Cerebellar nuclear complex (tissue), 1 donor: Measurements from ENCODE around the gene SUCLA2.

Experiments used
- DNase-seq, 2 experiments: peaks; one replicate each; lab custom pipeline; 2025; lab: John Stamatoyannopoulos, UW

Gene SUCLA2

DNA sequence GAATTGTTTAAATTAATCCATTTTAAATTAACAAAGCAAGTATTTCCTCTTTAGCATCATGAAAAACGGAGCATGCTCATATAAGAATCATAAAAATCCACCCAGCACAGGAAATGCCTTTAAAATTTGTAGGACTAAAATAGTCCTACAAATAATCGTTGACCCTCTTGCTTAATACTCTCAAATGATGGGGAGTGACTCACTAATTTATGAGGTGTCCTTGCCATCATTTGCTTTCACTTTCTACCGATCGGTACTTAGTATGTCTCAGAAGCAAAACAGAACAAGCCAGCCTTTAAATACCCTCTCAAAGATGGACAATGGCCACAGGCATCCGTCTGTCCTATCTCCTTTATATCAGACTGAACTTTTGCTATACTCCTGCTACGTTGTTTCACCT lies 97.2 kb downstream of the SUCLA2 start:
- no peak for DNase-seq

DNA sequence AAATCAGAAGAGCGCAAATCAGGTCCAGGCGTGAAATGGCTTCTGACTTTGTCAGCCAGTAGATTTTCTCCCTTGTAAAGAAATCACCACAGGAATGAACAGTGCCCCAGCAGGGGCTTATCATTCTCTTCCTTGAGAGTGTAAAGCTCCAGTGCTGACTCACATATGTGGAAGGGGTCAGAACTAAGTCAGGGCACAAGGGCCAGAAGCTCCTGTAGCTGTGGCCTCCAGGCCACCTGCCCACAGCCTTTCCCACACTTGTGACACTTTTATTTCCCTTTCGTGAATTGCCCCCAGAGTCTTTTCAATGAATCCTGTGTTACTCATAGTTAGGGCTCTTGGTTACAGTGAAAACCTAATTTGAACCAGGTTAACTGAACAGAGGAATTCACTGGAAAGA lies 99.6 kb downstream of the SUCLA2 start:
- DNase-seq = no peak

DNA sequence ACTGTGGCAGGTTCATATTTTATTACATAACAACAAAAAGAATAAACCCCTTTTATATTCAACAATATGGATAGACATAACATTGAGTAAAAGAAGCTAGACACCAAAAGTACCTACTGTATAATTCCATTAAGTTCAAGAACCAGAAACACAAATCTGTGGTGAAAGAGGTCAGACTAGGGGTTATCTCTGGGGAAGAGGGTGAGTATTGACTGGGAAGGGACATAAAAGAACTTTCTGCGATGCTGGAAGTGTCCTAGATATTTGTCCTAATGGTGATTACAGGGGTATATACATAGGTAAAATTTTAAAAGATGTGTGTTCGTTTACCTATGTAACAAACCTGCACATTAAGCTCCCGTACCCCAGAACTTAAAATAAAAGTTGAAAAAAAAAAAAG lies 103.0 kb downstream of the SUCLA2 start:
- DNase-seq = no peak

DNA sequence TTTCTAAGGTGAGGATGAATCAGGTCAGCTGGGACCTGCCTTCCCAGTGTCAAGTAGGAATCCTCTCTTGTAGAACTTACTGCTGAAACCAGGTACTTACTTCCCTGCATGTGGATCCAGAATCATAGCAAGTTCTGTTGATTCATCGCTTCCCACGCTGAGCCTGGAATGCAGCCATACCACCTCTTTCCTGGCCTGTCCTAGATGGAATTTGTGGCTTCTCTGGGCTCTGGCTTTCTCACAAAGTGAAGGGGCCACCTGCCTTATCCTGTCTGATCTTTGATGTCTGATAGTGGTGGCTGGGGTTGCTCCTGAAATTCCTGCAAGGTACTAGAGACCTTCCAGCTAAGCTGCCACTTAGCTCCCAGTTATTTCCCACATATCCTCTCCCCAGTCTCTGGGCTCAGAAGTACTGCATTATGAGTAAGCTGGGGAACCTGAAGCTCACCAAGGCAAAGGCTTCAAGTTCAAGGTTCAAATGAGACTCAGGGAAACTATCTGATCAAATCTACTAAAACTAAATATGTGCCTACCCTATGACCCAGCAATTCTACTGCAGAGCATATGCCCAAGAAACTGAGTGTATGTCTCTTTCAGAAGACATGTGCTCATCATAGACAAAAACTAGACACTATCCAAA lies 103.5 kb downstream of the SUCLA2 start:
- no peak for DNase-seq

DNA sequence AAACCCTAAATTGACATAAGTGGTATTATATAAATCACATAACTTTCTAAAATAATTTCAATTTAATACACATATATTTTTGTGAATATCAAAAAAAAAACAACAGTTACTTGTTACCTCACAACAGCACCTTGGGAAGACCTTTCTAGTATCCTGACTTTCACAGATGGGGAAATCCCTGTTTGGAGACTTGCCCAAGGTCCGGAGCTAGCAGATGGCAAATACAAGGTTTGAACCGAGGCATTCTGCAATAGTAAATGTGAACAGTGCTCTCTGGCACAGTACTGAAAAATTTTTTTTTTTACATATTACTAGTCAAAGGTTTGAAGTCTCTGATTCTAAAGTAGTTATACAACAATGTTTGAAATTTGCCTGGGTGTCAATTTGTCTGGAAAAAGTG lies 104.5 kb downstream of the SUCLA2 start:
- peak in 1 of 2 experiments; percentile 36 for DNase-seq

DNA sequence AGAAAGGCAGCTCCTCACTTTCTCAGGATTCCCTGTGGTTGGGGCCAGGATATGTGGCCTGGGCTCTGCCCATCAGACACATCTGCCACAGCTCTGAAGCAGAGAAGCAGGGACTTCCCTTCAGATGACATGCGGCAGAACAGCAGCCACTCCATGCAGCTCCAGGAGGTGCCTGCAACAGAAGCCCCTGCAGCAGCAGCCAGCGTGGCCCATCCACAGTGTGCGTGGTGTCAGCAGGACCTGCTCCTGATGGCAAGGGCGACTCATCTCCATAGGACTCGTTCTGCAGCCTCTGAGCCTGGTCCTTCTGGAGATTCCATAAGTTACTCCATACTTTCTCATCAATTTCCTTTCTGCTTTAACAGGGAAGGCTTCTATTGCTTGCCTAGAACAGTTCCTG lies 105.0 kb downstream of the SUCLA2 start:
- DNase-seq = no peak

DNA sequence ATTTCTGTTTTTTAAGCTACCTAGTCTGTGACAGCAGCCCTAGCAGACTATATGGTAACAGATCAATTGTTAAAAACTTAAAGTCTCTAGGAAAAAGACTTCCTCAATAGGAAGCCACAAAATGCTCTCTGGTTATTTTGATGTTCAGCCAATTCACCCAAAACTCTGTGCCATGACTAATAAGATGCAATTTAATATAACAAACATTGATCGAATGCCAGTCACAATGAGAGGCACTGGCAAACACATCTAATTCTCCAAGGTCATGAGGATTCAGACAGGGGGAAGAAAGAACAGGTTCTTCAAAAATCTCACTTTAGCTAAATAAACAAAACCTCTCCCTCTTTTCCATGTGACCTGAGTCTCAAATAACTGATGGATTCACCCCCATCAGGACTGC lies 107.5 kb downstream of the SUCLA2 start:
- no peak for DNase-seq
